GM12878 (cell line): ENCODE results near the gene CSAD. TPM values are rescaled to one million over a fixed set of nuclear protein-coding genes. Genes with fewer than 3 reads are reported as not detected.

ENCODE experiments used
- BRCA1 ChIP-seq: IDR thresholded peaks from 2 replicates; pipeline ENCODE4 v1.6.1; 2011; ENCODE audit warnings: low read depth, low read length, improper control_type of control experiment
- JUNB ChIP-seq: IDR thresholded peaks from 2 replicates; pipeline ENCODE4 v1.6.1; 2016; ENCODE audit warnings: antibody characterized with exemption, mild to moderate bottlenecking
- MEF2A ChIP-seq: IDR thresholded peaks from 2 replicates; pipeline ENCODE4 v1.6.1; 2011; ENCODE audit warnings: low read depth, mild to moderate bottlenecking, low read length, moderate library complexity; ENCODE audit not compliant: insufficient read depth
- polyA plus RNA-seq, 11 experiments: library from polyadenylated mRNA; depleted of rRNA in 4 of 11; unstranded in 6 of 11; stranded (reverse) in 5 of 11; fragments of >200 nt; fragmentation: Nextera tagmentation in 4 of 11; fragmentation: Illumina TruSeq in 1 of 11; extraction: Ambion mirVana in 4 of 11; extraction: Trizol in 1 of 11; gene quantifications; 1 replicate in 1 of 11; 2 replicates in 10 of 11; pipeline versions ENCODE4 v1.2.1 to v1.2.3, GENCODE V29; 2011 to 2016; ENCODE audit warnings: inconsistent platforms in 2 of 11, missing spikeins in 2 of 11, low read depth in 1 of 11
- total RNA-seq, 4 experiments: library from RNA; depleted of rRNA in 3 of 4; stranded (reverse); fragments of >200 nt in 3 of 4; fragmentation: Illumina TruSeq in 1 of 4; extraction: Trizol in 1 of 4; gene quantifications; 2 replicates each; pipeline versions ENCODE4 v1.2.1 to v1.2.3, GENCODE V29; 2013 to 2021
- TF ChIP-seq, protein P1 (sequence below): fragments of 450-650 bp; IDR thresholded peaks from 2 replicates; pipeline ENCODE4 v1.6.1; 2017; ENCODE audit warnings: mild to moderate bottlenecking, low read depth, inconsistent platforms; ENCODE audit not compliant: poor library complexity, severe bottlenecking
- TF ChIP-seq, protein P2 (sequence below): IDR thresholded peaks from 2 replicates; pipeline ENCODE4 v1.6.1; 2012; ENCODE audit warnings: improper control_type of control experiment, low read depth, low read length; ENCODE audit not compliant: insufficient replicate concordance

CSAD gene
- total and polyA plus RNA-seq, 10 of the 15 experiments (the other 5 are each of a cell fraction or from before 2014, with no cell fraction given) = 1.1 to 20.4 (median 6.2) TPM

DNA sequence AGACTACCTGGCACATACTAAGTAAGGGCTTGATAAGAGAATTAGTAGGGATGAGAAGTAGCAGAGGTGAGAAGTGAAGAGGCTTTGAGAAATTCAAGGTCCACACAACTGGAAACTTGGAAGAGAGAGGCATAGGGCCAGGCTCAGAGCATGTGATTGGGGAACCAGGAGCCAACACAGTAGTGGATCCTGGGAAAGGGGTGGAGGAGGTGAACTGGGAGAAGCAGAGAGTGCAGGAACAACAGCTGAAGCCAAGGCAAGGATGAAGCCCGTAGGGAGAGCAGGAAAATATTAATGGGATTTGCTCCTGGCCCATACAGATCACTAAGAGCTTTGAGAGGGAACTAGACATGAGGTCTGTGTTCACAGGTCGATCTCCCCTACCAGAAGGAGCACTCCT is 27.7 kb upstream of the CSAD start (continued):
- TF ChIP-seq, protein P1, sequence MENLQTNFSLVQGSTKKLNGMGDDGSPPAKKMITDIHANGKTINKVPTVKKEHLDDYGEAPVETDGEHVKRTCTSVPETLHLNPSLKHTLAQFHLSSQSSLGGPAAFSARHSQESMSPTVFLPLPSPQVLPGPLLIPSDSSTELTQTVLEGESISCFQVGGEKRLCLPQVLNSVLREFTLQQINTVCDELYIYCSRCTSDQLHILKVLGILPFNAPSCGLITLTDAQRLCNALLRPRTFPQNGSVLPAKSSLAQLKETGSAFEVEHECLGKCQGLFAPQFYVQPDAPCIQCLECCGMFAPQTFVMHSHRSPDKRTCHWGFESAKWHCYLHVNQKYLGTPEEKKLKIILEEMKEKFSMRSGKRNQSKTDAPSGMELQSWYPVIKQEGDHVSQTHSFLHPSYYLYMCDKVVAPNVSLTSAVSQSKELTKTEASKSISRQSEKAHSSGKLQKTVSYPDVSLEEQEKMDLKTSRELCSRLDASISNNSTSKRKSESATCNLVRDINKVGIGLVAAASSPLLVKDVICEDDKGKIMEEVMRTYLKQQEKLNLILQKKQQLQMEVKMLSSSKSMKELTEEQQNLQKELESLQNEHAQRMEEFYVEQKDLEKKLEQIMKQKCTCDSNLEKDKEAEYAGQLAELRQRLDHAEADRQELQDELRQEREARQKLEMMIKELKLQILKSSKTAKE = no peak
- TF ChIP-seq JUNB (no peak), BRCA1 (no peak), MEF2A (no peak)
- TF ChIP-seq, protein P2, sequence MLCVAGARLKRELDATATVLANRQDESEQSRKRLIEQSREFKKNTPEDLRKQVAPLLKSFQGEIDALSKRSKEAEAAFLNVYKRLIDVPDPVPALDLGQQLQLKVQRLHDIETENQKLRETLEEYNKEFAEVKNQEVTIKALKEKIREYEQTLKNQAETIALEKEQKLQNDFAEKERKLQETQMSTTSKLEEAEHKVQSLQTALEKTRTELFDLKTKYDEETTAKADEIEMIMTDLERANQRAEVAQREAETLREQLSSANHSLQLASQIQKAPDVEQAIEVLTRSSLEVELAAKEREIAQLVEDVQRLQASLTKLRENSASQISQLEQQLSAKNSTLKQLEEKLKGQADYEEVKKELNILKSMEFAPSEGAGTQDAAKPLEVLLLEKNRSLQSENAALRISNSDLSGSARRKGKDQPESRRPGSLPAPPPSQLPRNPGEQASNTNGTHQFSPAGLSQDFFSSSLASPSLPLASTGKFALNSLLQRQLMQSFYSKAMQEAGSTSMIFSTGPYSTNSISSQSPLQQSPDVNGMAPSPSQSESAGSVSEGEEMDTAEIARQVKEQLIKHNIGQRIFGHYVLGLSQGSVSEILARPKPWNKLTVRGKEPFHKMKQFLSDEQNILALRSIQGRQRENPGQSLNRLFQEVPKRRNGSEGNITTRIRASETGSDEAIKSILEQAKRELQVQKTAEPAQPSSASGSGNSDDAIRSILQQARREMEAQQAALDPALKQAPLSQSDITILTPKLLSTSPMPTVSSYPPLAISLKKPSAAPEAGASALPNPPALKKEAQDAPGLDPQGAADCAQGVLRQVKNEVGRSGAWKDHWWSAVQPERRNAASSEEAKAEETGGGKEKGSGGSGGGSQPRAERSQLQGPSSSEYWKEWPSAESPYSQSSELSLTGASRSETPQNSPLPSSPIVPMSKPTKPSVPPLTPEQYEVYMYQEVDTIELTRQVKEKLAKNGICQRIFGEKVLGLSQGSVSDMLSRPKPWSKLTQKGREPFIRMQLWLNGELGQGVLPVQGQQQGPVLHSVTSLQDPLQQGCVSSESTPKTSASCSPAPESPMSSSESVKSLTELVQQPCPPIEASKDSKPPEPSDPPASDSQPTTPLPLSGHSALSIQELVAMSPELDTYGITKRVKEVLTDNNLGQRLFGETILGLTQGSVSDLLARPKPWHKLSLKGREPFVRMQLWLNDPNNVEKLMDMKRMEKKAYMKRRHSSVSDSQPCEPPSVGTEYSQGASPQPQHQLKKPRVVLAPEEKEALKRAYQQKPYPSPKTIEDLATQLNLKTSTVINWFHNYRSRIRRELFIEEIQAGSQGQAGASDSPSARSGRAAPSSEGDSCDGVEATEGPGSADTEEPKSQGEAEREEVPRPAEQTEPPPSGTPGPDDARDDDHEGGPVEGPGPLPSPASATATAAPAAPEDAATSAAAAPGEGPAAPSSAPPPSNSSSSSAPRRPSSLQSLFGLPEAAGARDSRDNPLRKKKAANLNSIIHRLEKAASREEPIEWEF = no peak
